H9 (cell line): Measurements from ENCODE around the gene ANO6. TPM values are rescaled to one million over a fixed set of nuclear protein-coding genes. Genes with fewer than 3 reads are reported as not detected.

ENCODE experiments used
- DNase-seq: peaks from one replicate; pipeline ENCODE4 v3.0.0-alpha.2; 2017
- H2AFZ ChIP-seq: one replicate; pipeline ENCODE4 v1.6.1; 2013; ENCODE audit warnings: mild to moderate bottlenecking, low read length, control low read depth, moderate library complexity
- H2AK5ac ChIP-seq: 2 replicates; pipeline ENCODE4 v1.6.1; 2013; ENCODE audit warnings: low read length, control low read depth, mixed read lengths; ENCODE audit not compliant: insufficient read length
- H2BK120ac ChIP-seq: one replicate; pipeline ENCODE4 v1.6.1; 2013; ENCODE audit warnings: low read depth, mild to moderate bottlenecking, low read length, control low read depth, inconsistent platforms; ENCODE audit not compliant: poor library complexity, severe bottlenecking
- H2BK12ac ChIP-seq: 2 replicates; pipeline ENCODE4 v1.6.1; 2013; ENCODE audit warnings: low read length, control low read depth, mixed read lengths, low read depth; ENCODE audit not compliant: insufficient read length
- H2BK15ac ChIP-seq: 2 replicates; pipeline ENCODE4 v1.6.1; 2013; ENCODE audit warnings: low read depth, low read length, control low read depth
- H2BK20ac ChIP-seq: one replicate; pipeline ENCODE4 v1.6.1; 2013; ENCODE audit warnings: low read depth, mild to moderate bottlenecking, low read length, control low read depth, inconsistent platforms; ENCODE audit not compliant: poor library complexity, severe bottlenecking
- H2BK5ac ChIP-seq: 2 replicates; pipeline ENCODE4 v1.6.1; 2013; ENCODE audit warnings: low read length, control low read depth, mixed read lengths; ENCODE audit not compliant: insufficient read length
- H3K14ac ChIP-seq: 2 replicates; pipeline ENCODE4 v1.6.1; 2013; ENCODE audit warnings: low read length, control low read depth; ENCODE audit not compliant: insufficient read depth
- H3K18ac ChIP-seq: 2 replicates; pipeline ENCODE4 v1.6.1; 2013; ENCODE audit warnings: low read depth, mild to moderate bottlenecking, mixed read lengths, low read length, control low read depth; ENCODE audit not compliant: insufficient read length
- H3K23ac ChIP-seq: 2 replicates; pipeline ENCODE4 v1.6.1; 2013; ENCODE audit warnings: low read length, control low read depth, mixed read lengths, low read depth; ENCODE audit not compliant: insufficient read length
- H3K23me2 ChIP-seq: 2 replicates; pipeline ENCODE4 v1.6.1; 2013; ENCODE audit warnings: low read depth, mild to moderate bottlenecking, mixed read lengths, low read length, control low read depth; ENCODE audit not compliant: insufficient read length, poor library complexity, severe bottlenecking
- H3K27ac ChIP-seq: 2 replicates; pipeline ENCODE4 v1.5.1; 2013; ENCODE audit warnings: low read length, control low read depth, mixed read lengths, low read depth; ENCODE audit not compliant: insufficient read length
- H3K27me3 ChIP-seq: 2 replicates; pipeline ENCODE4 v1.6.1; 2013; ENCODE audit warnings: low read length, control low read depth, inconsistent platforms; ENCODE audit not compliant: insufficient read depth
- H3K4ac ChIP-seq: 2 replicates; pipeline ENCODE4 v1.6.1; 2013; ENCODE audit warnings: low read depth, mild to moderate bottlenecking, control low read depth, inconsistent platforms, low read length, moderate library complexity
- H3K4me1 ChIP-seq: 2 replicates; pipeline ENCODE4 v1.6.1; 2013; ENCODE audit warnings: low read length, control low read depth, inconsistent platforms; ENCODE audit not compliant: insufficient read depth
- H3K4me2 ChIP-seq: 2 replicates; pipeline ENCODE4 v1.6.1; 2013; ENCODE audit warnings: low read length, control low read depth, mixed read lengths; ENCODE audit not compliant: insufficient read length, insufficient read depth
- H3K56ac ChIP-seq: 2 replicates; pipeline ENCODE4 v1.6.1; 2013; ENCODE audit warnings: low read depth, mild to moderate bottlenecking, mixed read lengths, low read length, control low read depth; ENCODE audit not compliant: insufficient read length
- H3K79me1 ChIP-seq: 2 replicates; pipeline ENCODE4 v1.6.1; 2013; ENCODE audit warnings: low read depth, mild to moderate bottlenecking, moderate library complexity, low read length, control low read depth, inconsistent platforms; ENCODE audit not compliant: insufficient read depth, poor library complexity, severe bottlenecking
- H3K79me2 ChIP-seq: 2 replicates; pipeline ENCODE4 v1.6.1; 2013; ENCODE audit warnings: low read length, control low read depth, inconsistent platforms; ENCODE audit not compliant: insufficient read depth
- H3K9ac ChIP-seq: 2 replicates; pipeline ENCODE4 v1.6.1; 2013; ENCODE audit warnings: low read length, control low read depth, mixed read lengths; ENCODE audit not compliant: insufficient read length; ENCODE audit errors: extremely low read depth
- H3K9me3 ChIP-seq: one replicate; pipeline ENCODE4 v1.6.1; 2013; ENCODE audit warnings: low read depth, low read length, inconsistent platforms; ENCODE audit not compliant: control insufficient read depth
- H3T11ph ChIP-seq: one replicate; pipeline ENCODE4 v1.6.1; 2013; ENCODE audit warnings: mild to moderate bottlenecking, low read length, control low read depth, inconsistent platforms
- H4K20me1 ChIP-seq: one replicate; pipeline ENCODE4 v1.6.1; 2013; ENCODE audit not compliant: control insufficient read depth, insufficient read length, insufficient read depth
- H4K5ac ChIP-seq: 2 replicates; pipeline ENCODE4 v1.6.1; 2013; ENCODE audit warnings: low read depth, mild to moderate bottlenecking, mixed read lengths, low read length, control low read depth; ENCODE audit not compliant: insufficient read length
- H4K8ac ChIP-seq: replicated peaks from 2 replicates; pipeline ENCODE4 v1.6.1; 2013; ENCODE audit warnings: low read length, control low read depth, mixed read lengths, low read depth; ENCODE audit not compliant: insufficient read length
- H4K91ac ChIP-seq: 2 replicates; pipeline ENCODE4 v1.6.1; 2013; ENCODE audit warnings: low read depth, mild to moderate bottlenecking, moderate library complexity, mixed read lengths, low read length, control low read depth; ENCODE audit not compliant: insufficient read length
- H3K27ac Mint-ChIP-seq, 3 experiments: 2 replicates in 2 of 3; 3 replicates in 1 of 3; pipeline ENCODE4 v1.8.0; 2020 to 2021; ENCODE audit warnings: mixed read lengths in 3 of 3, mild to moderate bottlenecking in 1 of 3, moderate library complexity in 1 of 3
- H3K27me3 Mint-ChIP-seq: 2 replicates; pipeline ENCODE4 v1.8.0; 2021; ENCODE audit warnings: low read depth, mild to moderate bottlenecking, moderate library complexity, mixed read lengths
- H3K36me3 Mint-ChIP-seq, 3 experiments: 2 replicates in 2 of 3; 3 replicates in 1 of 3; pipeline ENCODE4 v1.8.0; 2020 to 2021; ENCODE audit warnings: low read depth in 3 of 3, mixed read lengths in 3 of 3; ENCODE audit not compliant: insufficient read depth in 1 of 3
- H3K4me1 Mint-ChIP-seq, 2 experiments: 2 replicates each; pipeline ENCODE4 v1.8.0; 2020; ENCODE audit warnings: mixed read lengths in 2 of 2
- H3K4me3 Mint-ChIP-seq, 2 experiments: 2 replicates in 1 of 2; 3 replicates in 1 of 2; pipeline ENCODE4 v1.8.0; 2020 to 2021; ENCODE audit warnings: mild to moderate bottlenecking in 2 of 2, mixed read lengths in 2 of 2, moderate library complexity in 1 of 2
- H3K9me3 Mint-ChIP-seq, 2 experiments: 2 replicates in 1 of 2; 3 replicates in 1 of 2; pipeline ENCODE4 v1.8.0; 2020; ENCODE audit warnings: mild to moderate bottlenecking in 2 of 2, mixed read lengths in 2 of 2, moderate library complexity in 1 of 2
- WGBS: extraction: QIAGEN DNeasy Blood & Tissue Kit; methylation state at CpG from one replicate; pipeline ENCODE4 v1.1.7; 2013; ENCODE audit warnings: missing lambda C conversion rate, low lambda C conversion rate, mixed read lengths; ENCODE audit not compliant: insufficient read length; ENCODE audit errors: extremely low coverage; 5-methylcytosine and 5-hydroxymethylcytosine counted together
- total RNA-seq: library from RNA; stranded (reverse); gene quantifications from 2 replicates; pipeline ENCODE4 v1.2.1, GENCODE V29; 2021
- TF ChIP-seq, protein P1 (sequence below): fragments of 200-600 bp; sonication (generic); conservative IDR thresholded peaks from 3 replicates; pipeline ENCODE4 v1.8.0; 2021; ENCODE audit warnings: antibody characterized with exemption, mild to moderate bottlenecking

ANO6 gene
- total RNA-seq, 1 experiment from 2014 or later = 24.3 TPM

- Mint-ChIP-seq H3K27ac (no peak overlapping the region), H3K4me3 (peak overlapping the region; percentile 84 to 92), H3K4me1 (peaks cover 53 to 58% of the 10 kb centered on the region in 2 experiments), H3K27me3 (no peaks in the 10 kb centered on the region), H3K36me3 (peaks cover 6 to 9% (median 8%) of the 10 kb centered on the region in 3 experiments; a peak in 6 of 7 replicates), H3K9me3 (no peaks in the 10 kb centered on the region; a peak in 1 of 5 replicates)
- peaks cover 10% of the 10 kb centered on the region for H3K4me1 ChIP-seq
- H2AFZ ChIP-seq = no peak overlapping the region
- no peak overlapping the region for H3K27ac ChIP-seq
- no peak overlapping the region for H4K91ac ChIP-seq
- no peak overlapping the region for H3K9ac ChIP-seq
- no peaks in the 10 kb centered on the region for H3K79me1 ChIP-seq
- H2BK15ac ChIP-seq = no peak overlapping the region
- H2BK120ac ChIP-seq = no peak overlapping the region
- H3K23me2 ChIP-seq = peaks cover 9% of the 10 kb centered on the region
- TF ChIP-seq, protein P1, sequence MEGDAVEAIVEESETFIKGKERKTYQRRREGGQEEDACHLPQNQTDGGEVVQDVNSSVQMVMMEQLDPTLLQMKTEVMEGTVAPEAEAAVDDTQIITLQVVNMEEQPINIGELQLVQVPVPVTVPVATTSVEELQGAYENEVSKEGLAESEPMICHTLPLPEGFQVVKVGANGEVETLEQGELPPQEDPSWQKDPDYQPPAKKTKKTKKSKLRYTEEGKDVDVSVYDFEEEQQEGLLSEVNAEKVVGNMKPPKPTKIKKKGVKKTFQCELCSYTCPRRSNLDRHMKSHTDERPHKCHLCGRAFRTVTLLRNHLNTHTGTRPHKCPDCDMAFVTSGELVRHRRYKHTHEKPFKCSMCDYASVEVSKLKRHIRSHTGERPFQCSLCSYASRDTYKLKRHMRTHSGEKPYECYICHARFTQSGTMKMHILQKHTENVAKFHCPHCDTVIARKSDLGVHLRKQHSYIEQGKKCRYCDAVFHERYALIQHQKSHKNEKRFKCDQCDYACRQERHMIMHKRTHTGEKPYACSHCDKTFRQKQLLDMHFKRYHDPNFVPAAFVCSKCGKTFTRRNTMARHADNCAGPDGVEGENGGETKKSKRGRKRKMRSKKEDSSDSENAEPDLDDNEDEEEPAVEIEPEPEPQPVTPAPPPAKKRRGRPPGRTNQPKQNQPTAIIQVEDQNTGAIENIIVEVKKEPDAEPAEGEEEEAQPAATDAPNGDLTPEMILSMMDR = no peak
- H3K9me3 ChIP-seq = no peaks in the 10 kb centered on the region
- no peak overlapping the region for H2BK12ac ChIP-seq
- H3K14ac ChIP-seq = no peak overlapping the region
- H3K79me2 ChIP-seq = peaks cover 29% of the 10 kb centered on the region; the same call in 1 of the 2 replicates
- H3K56ac ChIP-seq = no peak overlapping the region
- H3K23ac ChIP-seq = no peak overlapping the region
- no CpG with 5 or more reads among the region's 2 CpGs for WGBS
- peak overlapping the region; percentile 82 for H3K4me2 ChIP-seq
- no peak overlapping the region for H3K4ac ChIP-seq
- H4K20me1 ChIP-seq = no peaks in the 10 kb centered on the region
- no peak overlapping the region for H3T11ph ChIP-seq
- H4K8ac ChIP-seq = no peak overlapping the region
- no peak overlapping the region for H2BK20ac ChIP-seq
- no peak overlapping the region for H3K18ac ChIP-seq
- no peak overlapping the region for H4K5ac ChIP-seq
- no peak for DNase-seq
- no peak overlapping the region for H2AK5ac ChIP-seq
- H3K27me3 ChIP-seq = no peaks in the 10 kb centered on the region
- H2BK5ac ChIP-seq = no peak overlapping the region
These were observed 2.0 kb downstream of the ANO6 start for GRCh38 chr12:45217846-45218245.
